Fibroblast of villous mesenchyme (primary cell): ENCODE measurements around the gene PEAK1. TPM values are rescaled to one million over a fixed set of nuclear protein-coding genes. Genes with fewer than 3 reads are reported as not detected.

ENCODE experiments used
- DNase-seq: peaks from one replicate; pipeline ENCODE4 v3.0.0-alpha.2; 2010; ENCODE audit warnings: low read depth
- H3K4me3 ChIP-seq: 2 replicates; pipeline ENCODE4 v1.5.1; 2011; ENCODE audit warnings: low read depth, mild to moderate bottlenecking, low read length
- total RNA-seq: library from RNA; depleted of rRNA; stranded (reverse); fragments of >200 nt; gene quantifications from 2 replicates; pipeline ENCODE4 v1.2.3, GENCODE V29; 2012
- TF ChIP-seq, protein P1 (sequence below): IDR thresholded peaks from 2 replicates; pipeline ENCODE4 v1.5.1; 2012; ENCODE audit warnings: low read depth, mild to moderate bottlenecking, low read length; ENCODE audit not compliant: insufficient read depth

Gene PEAK1
- total RNA-seq, 1 donor: 77.3 TPM

DNA sequence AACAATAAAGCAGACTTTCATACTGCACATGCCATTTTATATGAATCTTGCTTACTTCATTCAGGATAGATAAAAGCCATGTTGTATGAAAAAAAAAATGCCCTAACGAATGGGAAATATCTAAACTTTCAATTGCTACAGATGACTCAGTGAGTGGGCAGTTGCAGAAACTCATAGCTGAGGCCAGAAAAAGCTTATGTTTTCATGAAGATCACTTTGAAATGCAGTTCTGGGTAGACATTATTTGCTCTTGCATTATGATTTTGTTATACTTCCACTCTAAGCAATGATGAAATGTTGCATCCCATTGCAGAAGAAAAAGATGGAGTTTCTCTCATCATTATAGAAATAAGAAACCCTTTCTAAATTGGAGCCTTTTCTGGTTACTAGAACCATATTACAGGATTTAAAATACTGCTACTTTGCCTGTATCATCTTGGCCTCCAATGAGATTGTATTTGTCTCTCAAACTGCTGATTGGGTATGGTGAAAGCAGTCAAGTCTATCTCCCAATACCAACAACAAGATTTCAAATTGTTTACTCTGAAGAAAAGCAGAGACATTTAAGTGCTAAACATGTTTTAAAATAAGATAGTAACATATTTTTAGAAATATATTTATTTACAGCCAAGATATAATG, 17.0 kb downstream of the PEAK1 start:
- H3K4me3 ChIP-seq: no peak overlapping the region
- peak; percentile 82 for DNase-seq
- TF ChIP-seq, protein P1, sequence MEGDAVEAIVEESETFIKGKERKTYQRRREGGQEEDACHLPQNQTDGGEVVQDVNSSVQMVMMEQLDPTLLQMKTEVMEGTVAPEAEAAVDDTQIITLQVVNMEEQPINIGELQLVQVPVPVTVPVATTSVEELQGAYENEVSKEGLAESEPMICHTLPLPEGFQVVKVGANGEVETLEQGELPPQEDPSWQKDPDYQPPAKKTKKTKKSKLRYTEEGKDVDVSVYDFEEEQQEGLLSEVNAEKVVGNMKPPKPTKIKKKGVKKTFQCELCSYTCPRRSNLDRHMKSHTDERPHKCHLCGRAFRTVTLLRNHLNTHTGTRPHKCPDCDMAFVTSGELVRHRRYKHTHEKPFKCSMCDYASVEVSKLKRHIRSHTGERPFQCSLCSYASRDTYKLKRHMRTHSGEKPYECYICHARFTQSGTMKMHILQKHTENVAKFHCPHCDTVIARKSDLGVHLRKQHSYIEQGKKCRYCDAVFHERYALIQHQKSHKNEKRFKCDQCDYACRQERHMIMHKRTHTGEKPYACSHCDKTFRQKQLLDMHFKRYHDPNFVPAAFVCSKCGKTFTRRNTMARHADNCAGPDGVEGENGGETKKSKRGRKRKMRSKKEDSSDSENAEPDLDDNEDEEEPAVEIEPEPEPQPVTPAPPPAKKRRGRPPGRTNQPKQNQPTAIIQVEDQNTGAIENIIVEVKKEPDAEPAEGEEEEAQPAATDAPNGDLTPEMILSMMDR: no peak

DNA sequence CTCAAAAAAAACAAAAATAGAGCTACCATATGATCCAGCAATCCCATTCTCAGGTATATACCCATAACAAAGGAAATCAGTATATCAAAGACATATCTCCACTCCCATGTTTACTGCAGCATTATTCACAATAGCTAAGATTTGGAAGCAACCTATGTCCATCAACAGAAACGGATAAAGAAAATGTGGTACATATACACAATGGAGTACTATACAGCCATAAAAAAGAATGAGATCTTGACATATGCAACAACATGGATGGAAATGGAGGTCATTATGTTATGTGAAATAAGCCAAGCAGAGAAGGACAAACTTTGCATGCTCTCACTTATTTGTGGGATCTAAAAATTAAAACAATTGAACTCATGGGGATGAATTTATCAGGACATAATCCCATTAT, 19.6 kb downstream of the PEAK1 start:
- TF ChIP-seq, protein P1: no peak
- no peak overlapping the region for H3K4me3 ChIP-seq
- DNase-seq: no peak

DNA sequence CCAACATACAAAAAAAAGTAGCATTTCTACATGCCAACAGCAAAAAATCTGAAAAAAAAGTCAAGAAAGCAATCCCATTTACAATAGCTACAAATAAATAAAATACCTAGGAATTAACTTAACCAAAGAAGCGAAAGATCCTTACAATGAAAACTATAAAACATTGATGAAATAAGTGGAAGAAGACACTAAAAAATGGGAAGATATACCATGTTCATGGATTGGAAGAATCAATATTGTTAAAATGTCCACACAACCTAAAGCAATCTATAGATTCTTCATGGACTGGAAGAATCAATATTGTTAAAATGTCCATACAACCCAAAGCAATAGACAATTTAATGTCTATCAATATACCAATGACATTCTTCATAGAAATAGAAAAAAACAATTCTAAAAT, 21.0 kb downstream of the PEAK1 start:
- no peak overlapping the region for H3K4me3 ChIP-seq
- no peak for DNase-seq
- TF ChIP-seq, protein P1: no peak

DNA sequence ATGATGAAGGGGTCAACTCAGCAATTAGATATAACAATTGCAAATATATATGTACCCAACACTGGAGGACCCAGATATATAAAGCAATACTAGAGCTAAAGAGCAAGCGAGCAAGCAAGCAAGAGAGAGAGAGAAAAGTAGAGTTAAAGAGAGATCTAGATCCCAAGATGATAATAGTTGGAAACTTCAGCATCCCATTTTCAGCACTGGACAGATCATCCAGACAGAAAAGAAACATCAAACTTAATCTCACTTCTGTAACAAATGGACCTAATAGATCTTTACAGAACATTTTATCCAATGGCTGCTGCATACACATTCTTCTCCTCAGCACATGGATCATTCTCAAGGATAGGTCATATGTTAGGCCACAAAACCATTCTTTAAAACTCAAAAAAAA, 23.2 kb downstream of the PEAK1 start:
- no peak for DNase-seq
- H3K4me3 ChIP-seq: no peak overlapping the region
- TF ChIP-seq, protein P1: no peak

DNA sequence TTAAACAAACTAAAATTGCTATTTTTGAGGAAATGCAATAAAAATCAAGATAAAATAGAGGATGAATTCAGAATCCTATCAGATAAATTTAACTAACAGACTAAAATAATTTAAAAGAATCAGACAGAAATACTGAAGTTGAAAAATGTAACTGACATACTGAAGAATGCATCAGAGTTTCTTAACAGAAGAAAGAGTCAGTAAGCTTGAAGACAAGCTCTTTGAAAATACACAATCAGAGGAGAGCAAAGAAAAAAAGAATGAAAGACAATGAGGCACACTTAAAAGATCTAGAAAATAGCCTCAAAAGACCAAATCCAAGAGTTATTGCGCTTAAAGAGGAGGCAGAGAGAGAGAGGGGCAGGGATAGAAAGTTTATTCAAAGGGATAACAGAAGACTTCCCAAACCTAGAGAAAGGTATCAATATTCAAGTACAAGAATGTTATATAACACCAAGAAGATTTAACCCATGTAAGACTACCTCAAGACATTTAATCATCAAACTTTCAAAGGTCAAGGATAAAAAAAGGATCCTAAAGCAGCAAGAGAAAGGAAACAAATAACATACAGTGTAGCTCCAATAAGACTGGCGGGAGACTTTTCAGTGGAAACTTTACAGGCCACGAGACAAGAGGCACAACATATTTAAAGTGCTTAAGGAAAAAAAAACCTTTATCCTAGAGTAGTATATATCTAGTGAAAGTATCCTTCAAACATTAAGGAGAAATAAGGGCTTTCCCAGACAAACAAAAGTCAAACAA, 24.7 kb downstream of the PEAK1 start:
- TF ChIP-seq, protein P1: no peak
- no peak overlapping the region for H3K4me3 ChIP-seq
- no peak for DNase-seq

DNA sequence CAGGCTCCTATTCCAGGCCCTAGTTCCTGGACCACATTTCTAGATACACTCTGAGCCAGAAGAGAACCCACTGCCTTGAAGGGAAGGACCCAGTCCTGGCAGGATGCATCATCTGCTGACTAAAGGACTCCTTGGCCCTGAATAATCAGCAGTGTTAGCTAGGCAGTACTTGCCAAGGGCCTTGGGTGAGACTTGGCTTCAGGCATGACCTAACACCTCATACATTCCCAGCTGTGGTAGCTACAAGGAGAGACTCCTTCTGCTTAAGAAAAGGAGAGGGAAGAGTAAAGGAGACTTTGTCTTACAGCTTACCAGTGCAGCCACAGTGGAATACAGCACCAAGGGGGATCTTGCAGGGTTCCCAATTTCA, 26.4 kb downstream of the PEAK1 start:
- no peak overlapping the region for H3K4me3 ChIP-seq
- no peak for DNase-seq
- TF ChIP-seq, protein P1: no peak
